A549 (cell line): Measurements from ENCODE around the gene GYS2. TPM values are rescaled to one million over a fixed set of nuclear protein-coding genes. Genes with fewer than 3 reads are reported as not detected.

Experiments used
- ATAC-seq, 2 experiments: fragments of 200-7000 bp in 1 of 2; fragments of >200 bp in 1 of 2; cut with Nextera tagmentation in 1 of 2; cut with Tn5 transposase in 1 of 2; 3 replicates each; pipeline versions ENCODE4 v1.8.0 to v1.9.1; 2018 to 2020; ENCODE audit warnings: mild to moderate bottlenecking in 1 of 2, moderate library complexity in 1 of 2
- CTCF ChIA-PET: fragments of 300-600 bp; sonication (Branson Sonifier 250); formaldehyde crosslinking; extraction: SDS; loops from one replicate; lab custom pipeline; 2021; ENCODE audit warnings: antibody characterized with exemption, inconsistent platforms; lab: Yijun Ruan, JAX
- POLR2A ChIA-PET: fragments of 350-600 bp; formaldehyde crosslinking; extraction: SDS; loops from one replicate; lab custom pipeline; 2021; ENCODE audit warnings: antibody characterized with exemption, inconsistent platforms; lab: Yijun Ruan, JAX
- DNase-seq, 2 experiments: peaks; one replicate each; pipeline versions ENCODE4 v3.0.0 to v3.0.0-alpha.2; 2011 to 2016; ENCODE audit warnings: low read depth in 1 of 2, low spot score in 1 of 2
- FAIRE-seq: peaks from 2 replicates; lab custom pipeline; 2011; peaks lifted over from hg19 to GRCh38; lab: Jason Lieb, UNC
- H3K27ac ChIP-seq, 2 experiments: fragments of >200 bp; sonication (Bioruptor Twin); formaldehyde crosslinking; 3 replicates each; pipeline ENCODE4 v1.5.1; 2016 to 2017
- H3K4me1 ChIP-seq: fragments of >200 bp; sonication (Bioruptor Twin); formaldehyde crosslinking; 3 replicates; pipeline ENCODE4 v1.6.1; 2016
- H3K4me2 ChIP-seq: fragments of >200 bp; sonication (Bioruptor Twin); formaldehyde crosslinking; 3 replicates; pipeline ENCODE4 v1.6.1; 2016
- H3K4me3 ChIP-seq: fragments of >200 bp; sonication (Bioruptor Twin); formaldehyde crosslinking; 3 replicates; pipeline ENCODE4 v1.5.1; 2016
- H3K9me3 ChIP-seq: fragments of >200 bp; sonication (Bioruptor Twin); formaldehyde crosslinking; 3 replicates; pipeline ENCODE4 v1.6.1; 2016
- ATOH8 ChIP-seq: fragments of 250-450 bp; sonication (Bioruptor Pico); IDR thresholded peaks from 2 replicates; pipeline ENCODE4 v1.5.0; 2020; ENCODE audit warnings: low read depth, mild to moderate bottlenecking, moderate library complexity
- BCL3 ChIP-seq: fragments of >200 bp; sonication (Bioruptor Twin); formaldehyde crosslinking; IDR thresholded peaks from 3 replicates; pipeline ENCODE4 v1.6.1; 2016
- BHLHE40 ChIP-seq: IDR thresholded peaks from 2 replicates; pipeline ENCODE4 v1.6.1; 2012; ENCODE audit warnings: low read depth, low read length, inconsistent platforms
- CBX8 ChIP-seq: fragments of 200-600 bp; sonication (generic); IDR thresholded peaks from 2 replicates; pipeline ENCODE4 v1.6.1; 2016
- CHD2 ChIP-seq: fragments of 150-350 bp; IDR thresholded peaks from 2 replicates; pipeline ENCODE4 v1.6.1; 2014; ENCODE audit warnings: low read length; ENCODE audit not compliant: partially characterized antibody
- CHD4 ChIP-seq: fragments of 200-600 bp; sonication (generic); IDR thresholded peaks from 2 replicates; pipeline ENCODE4 v1.6.1; 2016; ENCODE audit warnings: antibody characterized with exemption, mild to moderate bottlenecking, borderline replicate concordance
- ELK1 ChIP-seq: fragments of 150-350 bp; IDR thresholded peaks from 2 replicates; pipeline ENCODE4 v1.6.1; 2014; ENCODE audit warnings: low read depth, mild to moderate bottlenecking, low read length
- EP300 ChIP-seq, 2 experiments: fragments of >200 bp; sonication (Bioruptor Twin); formaldehyde crosslinking; IDR thresholded peaks; 2 replicates in 1 of 2; 3 replicates in 1 of 2; pipeline ENCODE4 v1.6.1; 2016 to 2017
- HDAC2 ChIP-seq: fragments of 200-600 bp; sonication (generic); IDR thresholded peaks from 2 replicates; pipeline ENCODE4 v1.6.1; 2016
- HMGXB4 ChIP-seq: fragments of 250-450 bp; sonication (Bioruptor Pico); IDR thresholded peaks from 2 replicates; pipeline ENCODE4 v1.5.0; 2021; ENCODE audit warnings: mild to moderate bottlenecking, moderate library complexity, borderline replicate concordance
- HOXA7 ChIP-seq: fragments of 250-450 bp; sonication (Bioruptor Pico); IDR thresholded peaks from 2 replicates; pipeline ENCODE4 v1.5.0; 2020; ENCODE audit warnings: mild to moderate bottlenecking, moderate library complexity
- HOXB5 ChIP-seq: fragments of 250-450 bp; sonication (Bioruptor Pico); IDR thresholded peaks from 2 replicates; pipeline ENCODE4 v1.5.0; 2020; ENCODE audit warnings: mild to moderate bottlenecking, moderate library complexity
- JUNB ChIP-seq: fragments of >200 bp; sonication (Bioruptor Twin); formaldehyde crosslinking; IDR thresholded peaks from 2 replicates; pipeline ENCODE4 v1.6.1; 2016
- MAFK ChIP-seq: fragments of 450-650 bp; IDR thresholded peaks from 2 replicates; pipeline ENCODE4 v1.6.1; 2014; ENCODE audit not compliant: partially characterized antibody
- NPAS2 ChIP-seq: fragments of 250-450 bp; sonication (Bioruptor Pico); IDR thresholded peaks from 2 replicates; pipeline ENCODE4 v1.8.0; 2022; ENCODE audit warnings: mild to moderate bottlenecking, moderate library complexity, borderline replicate concordance
- NR3C1 ChIP-seq: fragments of >200 bp; sonication (Bioruptor Twin); formaldehyde crosslinking; IDR thresholded peaks from 3 replicates; pipeline ENCODE4 v1.6.1; 2017
- PBX3 ChIP-seq: IDR thresholded peaks from 2 replicates; pipeline ENCODE4 v1.6.1; 2012
- PHF8 ChIP-seq: fragments of 200-600 bp; sonication (generic); IDR thresholded peaks from 2 replicates; pipeline ENCODE4 v1.6.1; 2016; ENCODE audit warnings: low read depth, mild to moderate bottlenecking, antibody characterized with exemption, moderate library complexity, borderline replicate concordance
- RAD21 ChIP-seq, 2 experiments: fragments of >200 bp in 1 of 2; sonication (Bioruptor Twin) in 1 of 2; formaldehyde crosslinking in 1 of 2; IDR thresholded peaks in 1 of 2; conservative IDR thresholded peaks in 1 of 2; 2 replicates in 1 of 2; 3 replicates in 1 of 2; pipeline ENCODE4 v1.6.1; 2012 to 2018; ENCODE audit warnings: inconsistent platforms in 1 of 2
- RCOR1 ChIP-seq: fragments of 150-350 bp; IDR thresholded peaks from 2 replicates; pipeline ENCODE4 v1.6.1; 2014; ENCODE audit warnings: antibody characterized with exemption, low read length, low read depth
- RNF2 ChIP-seq: fragments of 200-600 bp; sonication (generic); IDR thresholded peaks from 2 replicates; pipeline ENCODE4 v1.6.1; 2016; ENCODE audit warnings: low read depth, mild to moderate bottlenecking, antibody characterized with exemption, moderate library complexity, borderline replicate concordance
- SREBF2 ChIP-seq: fragments of 450-650 bp; IDR thresholded peaks from 2 replicates; pipeline ENCODE4 v1.6.1; 2014; ENCODE audit warnings: mild to moderate bottlenecking, moderate library complexity
- USF2 ChIP-seq: fragments of 450-650 bp; IDR thresholded peaks from 2 replicates; pipeline ENCODE4 v1.6.1; 2014; ENCODE audit warnings: antibody characterized with exemption
- WGBS: methylation state at CpG from one replicate; pipeline ENCODE4 v1.1.6; 2017; ENCODE audit errors: missing lambda C conversion rate; 5-methylcytosine and 5-hydroxymethylcytosine counted together
- polyA plus RNA-seq, 4 experiments: library from polyadenylated mRNA; depleted of rRNA in 3 of 4; stranded (reverse); fragments of >200 nt; fragmentation: RNase III in 1 of 4; extraction: RNeasy Plus Mini Kit Qiagen cat#74134 plus additional on column Dnase treatment in 1 of 4; gene quantifications; 2 replicates in 3 of 4; 3 replicates in 1 of 4; pipeline ENCODE4 v1.2.3, GENCODE V29; 2011 to 2017

Gene GYS2
- polyA plus RNA-seq, 2 of the 4 experiments (the other 2 are of a cell fraction) = 0.19 TPM; not detected in 1

- ChIA-PET CTCF (interaction anchor here (1.0 to 1.6 kb wide), 2 partner anchors 10 to 62 kb away, joined by 5 to 8 read pairs; no protein-coding TSS in a partner anchor), POLR2A (no interaction called here)
- ATAC-seq (no peak), FAIRE-seq (no peak), DNase-seq (no peak)
- H3K4me1 ChIP-seq = peaks cover 6% of the 10 kb centered on the region; the same call in 1 of the 3 replicates
- no peak overlapping the region for H3K27ac ChIP-seq
- no peak overlapping the region for H3K4me3 ChIP-seq
- no peak overlapping the region for H3K4me2 ChIP-seq
- TF ChIP-seq PHF8 = no peak
- TF ChIP-seq HOXB5 = no peak
- TF ChIP-seq BHLHE40 = no peak
- TF ChIP-seq JUNB = no peak
- no peak for TF ChIP-seq MAFK
- no peak for TF ChIP-seq ATOH8
- no peak for TF ChIP-seq RNF2
- no peaks in the 10 kb centered on the region for H3K9me3 ChIP-seq
These were observed 13.9 kb upstream of the GYS2 start for GRCh38 chr12:21618566-21618965.

GRCh38 chr12:21617030-21617429, 12.4 kb upstream of the GYS2 start:
- H3K4me1 ChIP-seq = peaks cover 6% of the 10 kb centered on the region; the same call in 1 of the 3 replicates
- CTCF ChIA-PET = no interaction called here
- H3K4me2 ChIP-seq = no peak overlapping the region
- no peak overlapping the region for H3K4me3 ChIP-seq
- TF ChIP-seq RAD21 (conservative IDR thresholded peaks at IDR 0.05 in 1 of 2, IDR thresholded peaks at IDR 0.05 in 1 of 2) (no peak), ELK1 (no peak), PBX3 (no peak), CBX8 (no peak), NPAS2 (CRISPR knock-in tag) (no peak), BCL3 (no peak), EP300 (IDR thresholded peaks at IDR 0.05) (no peak), RCOR1 (no peak), SREBF2 (no peak), NR3C1 (no peak), MAFK (no peak), USF2 (no peak), HOXA7 (no peak), CHD4 (no peak), HDAC2 (no peak), CHD2 (no peak), HMGXB4 (no peak)
- 83% methylated on average over 3 of the region's 3 CpGs for WGBS
- FAIRE-seq = no peak
- H3K27ac ChIP-seq = no peak overlapping the region
- POLR2A ChIA-PET = no interaction called here
- no peak for ATAC-seq
- H3K9me3 ChIP-seq = no peaks in the 10 kb centered on the region
- DNase-seq = no peak
